Measurements from ENCODE around the gene TAX1BP1.

TAX1BP1 gene

DNA sequence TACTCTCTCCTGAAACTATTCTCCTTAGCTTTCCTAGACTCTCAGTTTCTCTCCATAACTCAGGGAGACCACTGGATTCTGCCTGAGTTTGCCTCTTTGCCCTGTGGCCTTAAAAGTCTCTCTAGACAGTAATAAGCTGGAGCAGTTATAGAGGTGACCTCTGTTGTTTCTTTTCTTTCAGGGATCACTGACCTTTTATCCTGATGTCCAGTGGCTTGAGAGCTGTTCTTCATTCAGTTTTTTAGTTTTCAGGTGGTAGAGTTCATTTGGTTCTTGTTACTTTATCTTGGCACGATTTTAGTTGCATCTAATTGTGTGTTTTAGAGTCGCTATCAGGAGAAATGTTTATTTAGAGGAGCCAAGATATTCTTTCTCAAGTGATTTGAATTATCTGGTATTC lies 37.7 kb downstream of the TAX1BP1 start:
- TF ChIP-seq, protein P1, sequence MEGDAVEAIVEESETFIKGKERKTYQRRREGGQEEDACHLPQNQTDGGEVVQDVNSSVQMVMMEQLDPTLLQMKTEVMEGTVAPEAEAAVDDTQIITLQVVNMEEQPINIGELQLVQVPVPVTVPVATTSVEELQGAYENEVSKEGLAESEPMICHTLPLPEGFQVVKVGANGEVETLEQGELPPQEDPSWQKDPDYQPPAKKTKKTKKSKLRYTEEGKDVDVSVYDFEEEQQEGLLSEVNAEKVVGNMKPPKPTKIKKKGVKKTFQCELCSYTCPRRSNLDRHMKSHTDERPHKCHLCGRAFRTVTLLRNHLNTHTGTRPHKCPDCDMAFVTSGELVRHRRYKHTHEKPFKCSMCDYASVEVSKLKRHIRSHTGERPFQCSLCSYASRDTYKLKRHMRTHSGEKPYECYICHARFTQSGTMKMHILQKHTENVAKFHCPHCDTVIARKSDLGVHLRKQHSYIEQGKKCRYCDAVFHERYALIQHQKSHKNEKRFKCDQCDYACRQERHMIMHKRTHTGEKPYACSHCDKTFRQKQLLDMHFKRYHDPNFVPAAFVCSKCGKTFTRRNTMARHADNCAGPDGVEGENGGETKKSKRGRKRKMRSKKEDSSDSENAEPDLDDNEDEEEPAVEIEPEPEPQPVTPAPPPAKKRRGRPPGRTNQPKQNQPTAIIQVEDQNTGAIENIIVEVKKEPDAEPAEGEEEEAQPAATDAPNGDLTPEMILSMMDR (IDR thresholded peaks at IDR 0.05; ENCODE audit: low read depth, low read length), result no peak
- H3K4me3 ChIP-seq (ENCODE audit: low read depth, low read length), result no peak overlapping the region

DNA sequence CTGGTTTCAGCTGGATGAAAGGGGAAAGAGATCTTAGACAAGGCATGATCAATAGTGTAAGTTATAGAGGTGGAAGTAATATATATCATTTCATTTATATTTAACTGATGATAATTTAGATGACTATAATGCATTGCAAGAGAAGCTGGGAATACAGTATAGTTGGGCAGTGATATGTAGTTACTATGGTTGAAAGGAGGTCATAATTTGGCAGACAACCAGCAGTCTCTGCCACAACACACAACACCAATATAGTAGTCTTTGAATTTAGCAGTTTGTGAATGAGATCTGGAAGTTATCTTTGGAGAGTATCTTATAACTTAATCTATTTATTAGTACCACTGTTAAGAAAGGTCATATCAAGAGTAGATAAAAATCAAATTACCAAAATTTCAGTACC lies 39.9 kb downstream of the TAX1BP1 start:
- no peak overlapping the region for H3K4me3 ChIP-seq (ENCODE audit: low read depth, low read length)

DNA sequence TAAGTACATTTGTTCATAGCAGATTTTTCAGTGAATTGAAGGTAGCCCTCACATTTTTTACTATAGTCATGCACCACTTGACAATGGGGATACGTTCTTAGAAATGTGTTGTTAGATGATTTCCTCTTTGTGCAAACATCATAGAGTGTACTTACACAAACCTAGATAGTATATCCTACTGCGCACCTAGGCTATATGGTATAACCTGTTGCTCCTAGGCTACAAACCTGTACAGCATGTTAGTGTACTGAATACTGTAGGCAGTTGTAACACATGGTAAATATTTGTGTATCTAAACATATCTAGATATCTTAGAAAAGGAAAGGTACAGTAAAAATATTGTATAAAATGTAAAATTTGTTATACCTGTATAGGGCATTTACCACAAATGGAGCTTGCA lies 41.2 kb downstream of the TAX1BP1 start:
- TF ChIP-seq, protein P1 (IDR thresholded peaks at IDR 0.05; ENCODE audit: low read depth, low read length), result no peak
- no peak overlapping the region for H3K4me3 ChIP-seq (ENCODE audit: low read depth, low read length)

More for the DNA sequence above, 39.9 kb downstream of the TAX1BP1 start:
- TF ChIP-seq, protein P1 (IDR thresholded peaks at IDR 0.05; ENCODE audit: low read depth, low read length), result no peak

DNA sequence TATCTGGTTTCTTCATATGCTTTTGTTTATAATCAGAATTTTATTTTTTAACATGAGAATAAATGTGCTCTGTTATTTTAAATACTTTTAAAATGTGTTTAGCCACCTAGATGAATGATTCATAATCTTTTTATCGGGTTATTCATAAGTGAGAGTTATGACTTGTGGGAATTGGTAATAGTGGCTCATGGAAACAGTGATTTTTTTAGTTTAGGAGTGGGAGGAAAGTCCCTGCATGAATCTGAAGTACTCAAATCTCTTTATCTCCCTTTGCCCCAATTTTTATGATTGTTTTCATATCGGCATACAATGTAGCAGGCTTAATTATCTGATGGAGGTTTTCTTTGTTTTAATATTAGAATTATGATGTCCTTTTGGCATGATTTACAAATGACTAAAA lies 42.9 kb downstream of the TAX1BP1 start:
- TF ChIP-seq, protein P1 (IDR thresholded peaks at IDR 0.05; ENCODE audit: low read depth, low read length), result no peak
- H3K4me3 ChIP-seq (ENCODE audit: low read depth, low read length), result no peak overlapping the region

DNA sequence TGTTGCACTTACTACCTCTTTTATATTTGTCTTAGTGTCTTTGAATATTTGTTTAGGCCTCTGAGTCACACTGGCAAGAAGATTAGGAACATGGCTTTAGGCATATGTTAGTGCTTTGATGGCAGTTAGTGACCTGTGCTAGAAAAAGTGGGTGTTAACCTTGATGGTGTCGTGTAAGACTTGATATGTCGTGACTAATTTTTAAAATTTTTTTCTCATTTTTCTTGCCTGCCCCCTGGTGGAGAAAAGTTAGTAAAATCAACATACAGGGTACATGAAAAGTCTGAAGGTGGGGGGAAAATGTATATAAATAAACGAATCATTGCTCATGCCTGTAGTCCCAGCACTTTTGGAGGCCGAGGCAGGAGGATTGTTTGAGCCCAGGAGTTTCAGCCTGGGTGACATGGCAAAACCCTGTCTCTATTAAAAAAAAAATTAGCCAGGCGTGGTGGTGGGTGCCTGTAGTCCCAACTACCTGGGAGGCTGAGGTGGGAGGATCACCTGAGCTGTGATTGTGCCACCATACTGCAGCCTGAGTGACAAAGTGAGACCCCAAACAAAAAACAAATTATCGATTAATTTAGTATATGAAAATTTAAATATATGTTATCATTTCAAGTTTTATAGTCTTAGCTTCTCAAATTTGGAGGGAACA lies 44.6 kb downstream of the TAX1BP1 start:
- H3K4me3 ChIP-seq (ENCODE audit: low read depth, low read length), result no peak overlapping the region
- TF ChIP-seq, protein P1 (IDR thresholded peaks at IDR 0.05; ENCODE audit: low read depth, low read length), result peak; percentile 32; the same call in 1 of the 2 replicates

DNA sequence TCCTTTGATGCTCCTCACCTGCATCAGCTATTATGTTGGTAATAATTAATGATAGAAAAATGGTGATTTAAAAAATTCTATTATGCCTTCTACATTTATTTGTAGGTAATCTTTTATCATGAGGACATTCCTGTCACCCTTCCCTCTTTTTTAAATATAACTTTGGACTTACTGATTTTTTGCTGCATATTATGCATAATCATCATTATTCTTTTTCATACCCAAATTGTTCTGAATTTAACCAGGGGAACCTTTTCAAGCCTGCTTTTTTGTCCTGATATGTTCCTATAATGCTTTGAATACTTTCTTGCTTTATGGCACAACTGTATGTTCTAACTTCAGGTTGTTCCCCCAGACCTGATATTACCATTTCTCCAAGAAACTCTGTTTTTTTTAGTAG lies 48.5 kb downstream of the TAX1BP1 start:
- TF ChIP-seq, protein P1 (IDR thresholded peaks at IDR 0.05; ENCODE audit: low read depth, low read length), result no peak
- no peak overlapping the region for H3K4me3 ChIP-seq (ENCODE audit: low read depth, low read length)

DNA sequence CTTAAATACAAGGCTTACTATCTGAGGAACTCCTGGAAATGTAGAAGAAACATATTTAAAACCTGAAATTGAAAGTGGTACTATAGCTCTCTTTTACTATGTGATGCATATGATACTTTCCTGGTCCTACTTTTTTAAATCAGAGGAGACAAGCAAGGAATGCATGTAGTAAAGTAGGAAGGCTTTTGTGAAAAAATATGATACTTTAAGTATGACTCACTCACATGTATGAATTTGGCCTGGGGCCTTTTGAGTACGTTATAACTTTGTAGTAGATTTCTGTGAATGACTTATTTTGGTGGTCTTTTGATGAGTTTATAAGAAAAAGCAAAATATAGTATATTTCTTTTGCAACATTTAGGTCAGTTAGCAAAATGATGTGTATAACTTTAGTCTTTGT lies 53.8 kb downstream of the TAX1BP1 start:
- TF ChIP-seq, protein P1 (IDR thresholded peaks at IDR 0.05; ENCODE audit: low read depth, low read length), result no peak
- no peak overlapping the region for H3K4me3 ChIP-seq (ENCODE audit: low read depth, low read length)
